Parathyroid adenoma (tissue), 2 donors: ENCODE measurements around the gene SMCO4.
"Not testable (repeated sequence)": the region's sequence is repeated elsewhere in the genome, so short reads cannot be mapped to it uniquely, and the experiment has no call there.

Experiments used
- H2AFZ ChIP-seq: fragments of 300-600 bp; sonication (generic); one replicate; pipeline ENCODE4 v1.7.0; 2017; ENCODE audit warnings: antibody characterized with exemption, mild to moderate bottlenecking
- H3K27ac ChIP-seq: fragments of 300-600 bp; sonication (generic); one replicate; pipeline ENCODE4 v1.7.0; 2017
- H3K27me3 ChIP-seq: fragments of 300-600 bp; sonication (generic); one replicate; pipeline ENCODE4 v1.7.0; 2017; ENCODE audit warnings: low read length; ENCODE audit not compliant: control insufficient read depth, insufficient read depth
- H3K36me3 ChIP-seq: fragments of 300-600 bp; sonication (generic); one replicate; pipeline ENCODE4 v1.7.0; 2017; ENCODE audit warnings: low read length; ENCODE audit not compliant: control insufficient read depth, insufficient read depth
- H3K4me1 ChIP-seq: fragments of 300-600 bp; sonication (generic); one replicate; pipeline ENCODE4 v1.7.0; 2017; ENCODE audit warnings: control low read depth
- H3K4me2 ChIP-seq: fragments of 300-600 bp; sonication (generic); one replicate; pipeline ENCODE4 v1.7.0; 2017; ENCODE audit warnings: low read length
- H3K4me3 ChIP-seq: fragments of 300-600 bp; sonication (generic); one replicate; pipeline ENCODE4 v1.7.0; 2017; ENCODE audit warnings: low read depth, low read length
- H3K79me2 ChIP-seq: fragments of 300-600 bp; sonication (generic); one replicate; pipeline ENCODE4 v1.7.0; 2017; ENCODE audit warnings: control low read depth
- H3K9ac ChIP-seq: fragments of 300-600 bp; sonication (generic); one replicate; pipeline ENCODE4 v1.7.0; 2017; ENCODE audit warnings: mild to moderate bottlenecking
- H3K9me3 ChIP-seq: fragments of 300-600 bp; sonication (generic); one replicate; pipeline ENCODE4 v1.7.0; 2017; ENCODE audit warnings: low read length; ENCODE audit not compliant: control insufficient read depth
- CTCF ChIP-seq: fragments of 300-600 bp; sonication (generic); IDR thresholded peaks from one replicate; pipeline ENCODE4 v1.7.0; 2017; ENCODE audit warnings: antibody characterized with exemption, mild to moderate bottlenecking
- donor health status: primary hyperparathyroidism.

The SMCO4 gene

GRCh38 chr11:93468290-93468689, 74.9 kb downstream of the SMCO4 start:
- H3K4me1 ChIP-seq, result no peaks in the 10 kb centered on the region
- H3K4me2 ChIP-seq, result no peak overlapping the region
- no peaks in the 10 kb centered on the region for H3K79me2 ChIP-seq

GRCh38 chr11:93467054-93467453, 76.1 kb downstream of the SMCO4 start:
- no peak overlapping the region for H3K27ac ChIP-seq
- H3K9ac ChIP-seq, result no peak overlapping the region
- no peaks in the 10 kb centered on the region for H3K9me3 ChIP-seq
- H2AFZ ChIP-seq, result no peak overlapping the region
- H3K79me2 ChIP-seq, result no peaks in the 10 kb centered on the region
- no peak overlapping the region for H3K4me3 ChIP-seq
- no peaks in the 10 kb centered on the region for H3K27me3 ChIP-seq
- TF ChIP-seq CTCF, result no peak
- no peaks in the 10 kb centered on the region for H3K36me3 ChIP-seq
- H3K4me2 ChIP-seq, result no peak overlapping the region
- H3K4me1 ChIP-seq, result no peaks in the 10 kb centered on the region

More at GRCh38 chr11:93468290-93468689, 74.9 kb downstream of the SMCO4 start:
- TF ChIP-seq CTCF, result no peak
- Histone ChIP-seq H3K36me3 (no peaks in the 10 kb centered on the region), H3K4me3 (no peak overlapping the region), H3K9ac (no peak overlapping the region), H3K27me3 (no peaks in the 10 kb centered on the region), H3K9me3 (no peaks in the 10 kb centered on the region), H2AFZ (no peak overlapping the region), H3K27ac (no peak overlapping the region)

- H3K79me2 ChIP-seq, result no peaks in the 10 kb centered on the region
- no peak overlapping the region for H3K9ac ChIP-seq
- H3K4me2 ChIP-seq, result no peak overlapping the region
- no peaks in the 10 kb centered on the region for H3K36me3 ChIP-seq
- no peaks in the 10 kb centered on the region for H3K4me1 ChIP-seq
- H3K27me3 ChIP-seq, result no peaks in the 10 kb centered on the region
- no peak overlapping the region for H3K27ac ChIP-seq
- H3K9me3 ChIP-seq, result no peaks in the 10 kb centered on the region
- TF ChIP-seq CTCF, result no peak
- H2AFZ ChIP-seq, result no peak overlapping the region
- H3K4me3 ChIP-seq, result no peak overlapping the region
Observed at GRCh38 chr11:93464927-93465540, 78.2 kb downstream of the SMCO4 start.

GRCh38 chr11:93463666-93464065, 79.5 kb downstream of the SMCO4 start:
- not testable (repeated sequence) for H2AFZ ChIP-seq, H3K36me3 ChIP-seq, H3K4me3 ChIP-seq, H3K4me1 ChIP-seq, H3K4me2 ChIP-seq, H3K27ac ChIP-seq, H3K9ac ChIP-seq, H3K79me2 ChIP-seq, H3K9me3 ChIP-seq, H3K27me3 ChIP-seq

GRCh38 chr11:93458286-93458685, 84.9 kb downstream of the SMCO4 start:
- no peaks in the 10 kb centered on the region for H3K36me3 ChIP-seq
- H3K27ac ChIP-seq, result no peak overlapping the region
- no peak overlapping the region for H2AFZ ChIP-seq
- no peaks in the 10 kb centered on the region for H3K27me3 ChIP-seq
- no peaks in the 10 kb centered on the region for H3K4me1 ChIP-seq
- no peak overlapping the region for H3K4me3 ChIP-seq
- no peak overlapping the region for H3K4me2 ChIP-seq
- H3K9ac ChIP-seq, result no peak overlapping the region
- no peak for TF ChIP-seq CTCF
- H3K9me3 ChIP-seq, result no peaks in the 10 kb centered on the region
- H3K79me2 ChIP-seq, result no peaks in the 10 kb centered on the region
